ENCODE results near the gene MPP2. TPM values are rescaled to one million over a fixed set of nuclear protein-coding genes. Genes with fewer than 3 reads are reported as not detected.

MPP2 gene
- polyA plus RNA-seq, 1 of the 3 experiments (the other 2 are of a cell fraction), result 8.3 TPM

DNA sequence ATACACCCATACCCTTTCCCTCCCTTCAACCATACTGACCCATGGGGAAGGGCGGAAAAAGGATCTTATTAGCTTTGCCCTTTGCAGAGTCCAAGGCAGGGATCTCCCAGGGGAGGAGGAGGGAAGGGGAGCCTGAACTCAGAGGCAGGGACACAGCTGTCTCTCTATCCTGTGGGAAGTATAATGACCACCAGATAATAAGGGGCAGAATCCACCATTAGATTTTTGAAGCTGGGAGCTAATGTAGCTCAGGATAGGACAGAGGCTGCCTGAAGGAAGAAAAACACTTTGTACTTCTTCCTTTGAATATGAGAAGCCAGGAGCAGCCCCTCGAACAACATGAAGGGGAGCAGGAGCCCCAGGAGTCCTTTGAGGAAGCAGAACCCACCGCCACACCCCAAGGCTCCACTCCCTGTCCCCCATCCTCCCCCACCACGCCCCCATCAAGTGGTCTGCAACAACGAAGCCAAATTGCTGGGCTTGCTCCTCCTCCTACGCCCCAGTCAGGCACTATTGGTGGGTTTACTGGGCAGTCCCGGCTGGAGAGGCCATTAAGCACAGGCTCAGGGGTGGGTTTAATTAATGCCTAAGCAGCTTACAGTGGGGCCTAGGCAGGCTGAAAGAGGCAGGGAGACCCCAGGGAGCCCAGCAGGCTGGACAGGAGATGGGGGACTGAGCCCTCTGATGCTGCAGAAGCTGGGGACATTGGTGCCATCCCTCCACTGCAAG, 5.3 kb downstream of the MPP2 start:
- Histone ChIP-seq H4K20me1 (ENCODE audit: insufficient read depth) (no peaks in the 10 kb centered on the region), H2AFZ (ENCODE audit: low read depth) (no peak overlapping the region), H3F3A (replicated peaks; ENCODE audit: insufficient read depth) (no peaks in the 10 kb centered on the region), H3K4me1 (ENCODE audit: control insufficient read depth in 1 of 2, insufficient read depth in 2 of 2, low read depth in 1 of 2, low read length in 1 of 2) (peaks cover 7 to 30% of the 10 kb centered on the region in 2 experiments; a peak in 3 of 4 replicates), H3K9ac (no peak overlapping the region), H3K9me2 (no peaks in the 10 kb centered on the region), H3K4me2 (no peak overlapping the region), H3K27ac (ENCODE audit: low read depth in 2 of 2, low read length in 1 of 2) (no peak overlapping the region), H3K4me3 (ENCODE audit: low read depth in 2 of 2, low read length in 1 of 2) (no peak overlapping the region), H3K9me3 (no peaks in the 10 kb centered on the region), H3K27me3 (ENCODE audit: insufficient read depth) (no peaks in the 10 kb centered on the region), H3K36me3 (replicated peaks in 1 of 2; ENCODE audit: control insufficient read depth in 1 of 2, insufficient read depth in 2 of 2, low read length in 1 of 2) (no peaks in the 10 kb centered on the region), H3K79me2 (ENCODE audit: insufficient read depth) (no peaks in the 10 kb centered on the region)
- DNase-seq, result no peak
- TF ChIP-seq POLR2AphosphoS5 (IDR thresholded peaks at IDR 0.05; ENCODE audit: low read depth, low read length), result no peak
- no peak for TF ChIP-seq GATA2 (CRISPR knock-in tag; IDR thresholded peaks at IDR 0.05)
- TF ChIP-seq, protein P1, sequence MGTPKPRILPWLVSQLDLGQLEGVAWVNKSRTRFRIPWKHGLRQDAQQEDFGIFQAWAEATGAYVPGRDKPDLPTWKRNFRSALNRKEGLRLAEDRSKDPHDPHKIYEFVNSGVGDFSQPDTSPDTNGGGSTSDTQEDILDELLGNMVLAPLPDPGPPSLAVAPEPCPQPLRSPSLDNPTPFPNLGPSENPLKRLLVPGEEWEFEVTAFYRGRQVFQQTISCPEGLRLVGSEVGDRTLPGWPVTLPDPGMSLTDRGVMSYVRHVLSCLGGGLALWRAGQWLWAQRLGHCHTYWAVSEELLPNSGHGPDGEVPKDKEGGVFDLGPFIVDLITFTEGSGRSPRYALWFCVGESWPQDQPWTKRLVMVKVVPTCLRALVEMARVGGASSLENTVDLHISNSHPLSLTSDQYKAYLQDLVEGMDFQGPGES (IDR thresholded peaks at IDR 0.05; ENCODE audit: low read depth, low read length), result no peak
- TF ChIP-seq JUND (IDR thresholded peaks at IDR 0.05), result no peak
- TF ChIP-seq, protein P2, sequence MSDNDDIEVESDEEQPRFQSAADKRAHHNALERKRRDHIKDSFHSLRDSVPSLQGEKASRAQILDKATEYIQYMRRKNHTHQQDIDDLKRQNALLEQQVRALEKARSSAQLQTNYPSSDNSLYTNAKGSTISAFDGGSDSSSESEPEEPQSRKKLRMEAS (IDR thresholded peaks at IDR 0.05; ENCODE audit: low read depth), result no peak
- no peak for TF ChIP-seq TAF1 (IDR thresholded peaks at IDR 0.05; ENCODE audit: borderline replicate concordance, low read depth, low read length)
- TF ChIP-seq, protein P3, sequence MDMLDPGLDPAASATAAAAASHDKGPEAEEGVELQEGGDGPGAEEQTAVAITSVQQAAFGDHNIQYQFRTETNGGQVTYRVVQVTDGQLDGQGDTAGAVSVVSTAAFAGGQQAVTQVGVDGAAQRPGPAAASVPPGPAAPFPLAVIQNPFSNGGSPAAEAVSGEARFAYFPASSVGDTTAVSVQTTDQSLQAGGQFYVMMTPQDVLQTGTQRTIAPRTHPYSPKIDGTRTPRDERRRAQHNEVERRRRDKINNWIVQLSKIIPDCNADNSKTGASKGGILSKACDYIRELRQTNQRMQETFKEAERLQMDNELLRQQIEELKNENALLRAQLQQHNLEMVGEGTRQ (IDR thresholded peaks at IDR 0.05; ENCODE audit: borderline replicate concordance, low read depth, low read length), result no peak
- TF ChIP-seq, protein P4, sequence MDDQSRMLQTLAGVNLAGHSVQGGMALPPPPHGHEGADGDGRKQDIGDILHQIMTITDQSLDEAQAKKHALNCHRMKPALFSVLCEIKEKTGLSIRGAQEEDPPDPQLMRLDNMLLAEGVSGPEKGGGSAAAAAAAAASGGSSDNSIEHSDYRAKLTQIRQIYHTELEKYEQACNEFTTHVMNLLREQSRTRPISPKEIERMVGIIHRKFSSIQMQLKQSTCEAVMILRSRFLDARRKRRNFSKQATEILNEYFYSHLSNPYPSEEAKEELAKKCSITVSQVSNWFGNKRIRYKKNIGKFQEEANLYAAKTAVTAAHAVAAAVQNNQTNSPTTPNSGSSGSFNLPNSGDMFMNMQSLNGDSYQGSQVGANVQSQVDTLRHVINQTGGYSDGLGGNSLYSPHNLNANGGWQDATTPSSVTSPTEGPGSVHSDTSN (IDR thresholded peaks at IDR 0.05), result no peak
- no peak for TF ChIP-seq EZH2phosphoT487 (IDR thresholded peaks at IDR 0.05; ENCODE audit: borderline replicate concordance, low read depth)
- no peak for TF ChIP-seq TCF12 (IDR thresholded peaks at IDR 0.05)
- no peak for TF ChIP-seq RCOR1 (IDR thresholded peaks at IDR 0.05; ENCODE audit: low read length)
- POLR2A ChIA-PET, result interaction anchor here (0.5 kb wide), 1 partner anchor 9 kb away, joined by 3 read pairs; no protein-coding TSS in a partner anchor
- CTCF ChIA-PET, result interaction anchor here (1.4 to 23.5 kb wide), 5 partner anchors 7 to 139 kb away, joined by 3 to 344 read pairs (median 10); partner anchors contain the start of genes CD300LG and MPP2
- 61% methylated on average over 7 of the region's 7 CpGs for WGBS (ENCODE audit: low lambda C conversion rate)

Data from SK-N-SH (cell line).